ENCODE results near the gene TMX4.
"Not testable (repeated sequence)": the region's sequence is repeated elsewhere in the genome, so short reads cannot be mapped to it uniquely, and the experiment has no call there.

TMX4 gene

DNA sequence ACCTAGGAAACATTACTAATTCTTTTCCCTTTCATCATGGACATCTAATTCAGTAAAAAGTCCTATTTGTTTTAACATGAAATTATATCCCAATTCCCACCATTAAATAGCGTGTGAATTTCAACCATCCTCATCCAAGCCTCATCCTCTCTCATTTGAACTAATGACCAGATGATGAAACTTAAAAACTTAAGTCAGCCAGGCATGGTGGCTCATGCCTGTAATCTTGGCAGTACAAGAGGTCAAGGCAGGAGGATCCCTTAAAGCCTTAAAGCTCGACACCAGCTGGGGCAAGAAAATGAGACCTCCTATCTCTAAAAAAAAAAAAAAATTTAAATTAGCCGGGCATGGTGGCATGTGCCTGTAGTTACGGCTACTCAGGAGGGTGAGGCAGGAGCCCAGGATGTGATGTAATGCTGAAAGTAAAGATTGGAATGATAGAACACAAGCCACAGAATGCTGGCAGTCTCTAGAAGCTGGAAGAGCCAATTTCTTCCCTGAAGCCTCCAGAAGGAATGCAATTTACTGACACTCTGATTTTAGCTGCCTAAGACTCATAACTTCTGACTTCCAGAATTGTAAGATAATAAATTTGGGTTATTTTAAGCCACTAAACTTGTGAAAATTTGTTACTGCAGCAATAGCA, 52.2 kb downstream of the TMX4 start:
- no peak for DNase-seq (ENCODE audit: low read depth, low spot score)

DNA sequence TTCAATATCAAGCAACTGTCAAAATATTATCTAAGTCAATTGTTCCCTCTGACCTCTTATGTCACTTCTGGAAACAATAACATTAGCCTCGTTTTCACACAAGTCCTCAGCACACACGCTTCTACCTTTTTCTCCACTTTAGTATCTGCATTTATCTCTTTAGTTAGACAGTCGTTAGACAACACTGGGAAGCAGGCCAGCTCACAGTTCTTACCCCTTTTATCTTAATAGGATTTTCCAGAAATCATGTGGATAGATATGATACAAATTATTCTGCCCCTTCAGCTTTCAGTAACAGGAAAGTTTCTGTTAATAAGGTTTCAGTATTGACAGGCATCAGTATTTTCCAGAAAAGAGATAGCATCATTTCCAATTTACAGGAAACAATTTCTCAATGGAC, 53.4 kb downstream of the TMX4 start:
- DNase-seq (ENCODE audit: low read depth, low spot score): no peak

DNA sequence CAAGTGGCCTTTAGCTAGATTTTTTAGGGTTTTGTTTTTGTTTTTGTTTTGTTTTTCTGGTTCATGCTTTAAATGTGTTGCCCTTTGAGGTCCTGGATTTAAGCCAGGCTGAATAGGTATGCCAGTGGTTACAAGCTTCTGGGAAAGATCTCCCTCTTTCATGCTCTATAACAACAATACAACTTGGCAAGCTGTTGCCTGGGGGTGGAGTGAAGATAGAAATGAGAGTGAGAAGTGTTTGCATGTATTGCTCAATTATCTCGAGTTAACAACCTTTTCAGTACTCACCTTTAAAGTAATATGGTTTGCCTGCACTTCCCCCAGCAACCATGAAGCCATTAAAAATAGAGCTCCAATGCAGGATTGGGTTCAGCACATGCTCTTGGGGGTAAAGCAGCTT, 60.1 kb downstream of the TMX4 start:
- no peak for DNase-seq (ENCODE audit: low read depth, low spot score)

DNA sequence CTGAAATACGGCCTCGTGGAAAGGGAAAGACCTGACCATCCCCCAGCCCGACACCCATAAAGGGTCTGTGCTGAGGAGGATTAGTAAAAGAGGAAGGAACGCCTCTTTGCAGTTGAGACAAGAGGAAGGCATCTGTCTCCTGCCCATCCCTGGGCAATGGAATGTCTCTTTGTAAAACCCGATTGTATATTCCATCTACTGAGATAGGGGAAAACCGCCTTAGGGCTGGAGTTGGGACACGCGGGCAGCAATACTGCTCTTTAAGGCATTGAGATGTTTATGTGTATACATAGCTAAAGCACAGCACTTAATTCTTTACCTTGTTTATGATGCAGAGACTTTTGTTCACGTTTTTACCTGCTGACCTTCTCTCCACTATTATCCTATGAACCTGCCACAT, 63.0 kb downstream of the TMX4 start:
- DNase-seq (ENCODE audit: low read depth, low spot score): not testable (repeated sequence)

DNA sequence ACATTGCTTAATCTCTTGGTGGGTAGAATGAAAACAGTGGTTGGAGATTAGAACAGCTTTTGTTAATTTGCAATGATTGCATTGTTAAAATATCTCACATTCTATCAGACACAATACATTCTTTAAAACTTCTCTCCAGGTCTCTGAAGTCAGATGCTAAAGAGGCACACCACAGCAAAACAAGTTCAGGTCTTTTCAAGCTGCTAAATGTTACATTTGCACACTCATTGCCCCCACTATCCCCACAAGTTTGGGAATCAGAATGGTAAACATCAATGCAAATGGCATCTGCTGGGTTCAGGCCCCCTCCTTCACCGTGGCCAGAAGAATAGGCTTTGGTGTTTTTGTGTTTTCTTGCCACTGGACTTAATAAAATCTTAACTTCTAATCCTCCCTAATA, 69.2 kb downstream of the TMX4 start:
- no peak for DNase-seq (ENCODE audit: low read depth, low spot score)

DNA sequence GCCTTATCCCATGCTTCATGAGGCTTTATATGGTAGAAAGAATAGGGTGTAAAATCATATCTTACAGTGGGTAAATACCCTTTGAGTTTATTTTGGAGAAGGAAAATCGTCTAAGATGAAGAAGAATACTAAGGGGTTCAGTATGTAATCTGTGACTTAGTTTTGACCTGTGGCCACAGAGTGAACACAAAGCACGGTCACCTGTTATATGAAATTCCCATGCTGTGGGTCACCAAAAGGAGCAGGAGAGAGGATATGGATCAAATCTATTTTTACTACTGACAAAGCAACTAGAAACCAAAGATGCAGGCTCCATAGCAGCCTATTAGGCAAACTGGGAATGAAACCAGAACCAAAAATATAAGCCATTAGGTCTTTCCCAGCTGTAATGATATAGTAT, 75.7 kb downstream of the TMX4 start:
- DNase-seq (ENCODE audit: low read depth, low spot score): no peak

DNA sequence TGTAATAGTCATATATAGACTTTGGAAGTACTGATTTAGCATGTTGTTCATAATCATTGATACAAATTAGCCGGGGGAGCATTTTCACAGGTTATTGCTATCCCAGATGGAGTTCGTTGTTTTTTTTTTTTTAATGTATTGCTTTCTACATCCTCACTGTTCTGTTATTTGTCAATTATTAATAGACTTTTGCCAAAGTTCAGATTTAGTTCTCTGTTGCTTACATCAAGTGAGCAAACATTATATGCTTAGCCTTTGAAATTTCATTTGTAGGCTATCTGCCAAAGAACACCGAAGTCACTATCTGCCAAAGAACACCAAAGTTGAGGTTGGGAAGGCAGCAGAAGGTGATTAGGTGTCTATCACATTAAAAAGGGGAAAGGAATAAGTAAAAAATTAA, 79.2 kb downstream of the TMX4 start, which contains the start of gene HAO1:
TSS of gene HAO1 (minus strand) at position 118 of the 400 bp plus-strand sequence. CDS start at position 82, 36 bp downstream.
- DNase-seq (ENCODE audit: low read depth, low spot score): no peak

DNA sequence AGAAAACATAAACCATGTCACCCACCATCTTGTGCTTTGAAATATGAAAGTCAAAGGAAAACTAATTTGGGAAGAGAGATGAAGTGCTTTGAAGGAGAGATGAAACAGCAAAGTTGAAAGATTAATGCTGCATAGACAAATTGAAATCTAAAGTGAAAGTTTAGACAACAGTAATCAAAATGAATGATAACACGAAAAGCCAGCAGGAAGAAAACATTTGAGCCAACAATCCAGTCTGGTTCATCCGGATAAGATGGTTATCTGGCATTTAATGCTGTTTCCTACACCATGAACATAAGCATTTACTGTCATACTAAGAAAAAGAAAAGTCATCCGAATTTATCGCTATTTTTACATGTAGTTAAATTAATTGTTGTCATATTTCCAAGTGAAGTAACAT, 79.9 kb downstream of the TMX4 start:
- no peak for DNase-seq (ENCODE audit: low read depth, low spot score)

DNA sequence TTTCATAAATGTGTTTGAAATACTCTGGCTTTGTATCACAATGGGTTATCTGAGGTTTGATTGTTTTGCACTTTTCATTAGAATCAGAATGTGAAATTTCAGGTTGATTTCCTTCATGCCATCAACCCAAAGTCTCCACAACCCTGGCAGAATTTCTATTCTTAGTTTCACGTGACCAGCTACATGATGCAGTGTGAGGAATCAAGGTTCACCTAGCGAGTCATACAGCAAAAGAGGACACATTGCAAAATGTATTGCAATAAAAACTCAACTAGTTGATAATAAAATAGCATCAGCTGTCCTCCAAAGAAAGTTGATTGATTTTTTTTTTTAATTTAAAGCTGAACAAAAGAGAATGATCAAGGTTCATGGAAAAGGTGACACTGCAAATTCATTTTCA, 81.5 kb downstream of the TMX4 start:
- DNase-seq (ENCODE audit: low read depth, low spot score): no peak

DNA sequence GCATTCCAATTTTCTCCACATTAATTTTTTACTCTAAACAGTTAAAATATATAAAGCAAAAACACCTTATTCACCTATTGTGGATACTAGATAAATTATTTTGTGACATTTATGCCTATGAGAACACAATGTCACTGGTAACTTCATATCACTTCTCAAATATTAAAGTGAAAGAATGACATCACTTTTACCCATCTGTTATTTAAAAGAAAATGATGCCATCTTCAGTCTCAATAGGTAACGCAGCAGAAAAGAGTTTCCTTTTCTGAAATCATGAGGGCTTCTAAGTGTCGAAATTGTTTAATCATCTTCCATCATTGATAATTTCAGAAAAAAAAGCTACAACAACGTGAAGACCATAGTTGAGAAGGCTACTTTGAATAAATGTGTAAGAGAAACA, 82.2 kb downstream of the TMX4 start:
- no peak for DNase-seq (ENCODE audit: low read depth, low spot score)

DNA sequence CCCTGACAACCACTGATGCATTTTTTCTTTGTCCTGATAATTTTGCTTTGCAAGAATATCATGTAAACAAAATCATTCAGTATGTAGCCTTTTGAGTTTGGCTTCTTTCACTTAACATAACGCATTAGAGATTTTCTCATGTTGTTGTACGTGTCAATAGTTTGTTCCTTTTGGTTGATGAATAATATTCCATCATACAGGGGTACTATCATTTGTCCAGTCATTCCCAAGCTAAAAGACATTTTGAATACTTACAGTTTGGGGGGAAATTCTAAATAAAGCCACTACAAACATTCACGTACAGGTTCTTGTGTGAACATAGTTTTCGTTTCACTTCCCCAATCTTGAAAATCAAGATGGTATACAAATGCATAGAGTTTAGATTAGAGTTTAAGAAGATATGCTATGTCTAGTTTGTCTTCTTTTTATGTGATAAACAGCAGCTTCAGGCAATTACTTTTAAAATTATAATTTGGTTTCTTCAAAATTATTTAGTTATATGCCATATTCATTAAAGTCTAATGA, 84.5 kb downstream of the TMX4 start:
- DNase-seq (ENCODE audit: low read depth, low spot score): no peak

DNA sequence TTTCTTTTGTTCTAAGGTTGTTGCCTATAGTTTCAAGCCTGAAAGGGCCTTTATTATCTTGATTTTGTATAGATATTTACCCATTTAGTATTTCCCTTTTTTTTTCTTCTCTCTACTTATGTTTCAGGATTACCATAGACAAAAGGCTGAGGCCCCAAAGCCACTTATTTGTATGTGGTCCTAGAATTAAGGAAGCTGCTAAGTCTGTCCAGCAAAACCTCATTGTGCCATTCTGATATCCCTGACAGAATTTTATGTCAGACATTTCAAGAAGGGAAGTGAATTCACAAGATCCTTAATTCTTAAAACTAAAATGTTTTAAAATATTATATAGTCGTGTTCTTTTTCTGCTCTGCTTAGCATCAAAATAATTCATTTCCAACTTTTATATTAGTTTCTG, 86.2 kb downstream of the TMX4 start:
- DNase-seq (ENCODE audit: low read depth, low spot score): no peak

DNA sequence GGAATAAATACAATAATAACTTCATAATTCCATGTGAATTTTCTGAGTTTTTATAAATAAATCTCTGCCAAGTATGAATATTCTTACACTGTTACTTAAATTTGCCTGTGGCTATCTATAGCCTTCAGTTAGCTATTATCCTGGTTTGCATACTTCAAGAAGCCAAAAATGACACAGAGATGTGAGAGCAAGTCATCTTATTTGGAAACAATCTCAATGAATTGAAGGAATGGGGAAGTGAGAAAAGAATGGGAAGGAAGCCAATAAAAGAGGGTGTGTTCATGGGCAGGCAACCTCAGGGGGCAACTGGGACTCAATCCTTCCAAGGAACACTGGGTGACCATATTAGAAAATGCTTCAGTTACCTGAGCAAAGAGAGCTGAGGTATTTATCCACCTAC, 89.2 kb downstream of the TMX4 start:
- no peak for DNase-seq (ENCODE audit: low read depth, low spot score)
